Ishikawa (cell line): Measurements from ENCODE around the gene ERVMER34-1.

Experiments
- CEBPB ChIP-seq: IDR thresholded peaks from 2 replicates; pipeline ENCODE4 v1.6.1; 2012
- CREB1 ChIP-seq: IDR thresholded peaks from 2 replicates; pipeline ENCODE4 v1.6.1; 2012; ENCODE audit warnings: low read depth
- EGR1 ChIP-seq: IDR thresholded peaks from 2 replicates; pipeline ENCODE4 v1.6.1; 2012
- EP300 ChIP-seq: IDR thresholded peaks from 2 replicates; pipeline ENCODE4 v1.6.1; 2012; ENCODE audit warnings: borderline replicate concordance
- MAX ChIP-seq: IDR thresholded peaks from 2 replicates; pipeline ENCODE4 v1.6.1; 2012
- NFIC ChIP-seq: IDR thresholded peaks from 2 replicates; pipeline ENCODE4 v1.6.1; 2012
- RAD21 ChIP-seq: IDR thresholded peaks from 2 replicates; pipeline ENCODE4 v1.6.1; 2012; ENCODE audit warnings: low read depth
- REST ChIP-seq: IDR thresholded peaks from 2 replicates; pipeline ENCODE4 v1.6.1; 2012; ENCODE audit warnings: low read depth, mild to moderate bottlenecking
- TAF1 ChIP-seq: IDR thresholded peaks from 2 replicates; pipeline ENCODE4 v1.6.1; 2012; ENCODE audit warnings: low read depth, mild to moderate bottlenecking
- TCF12 ChIP-seq: IDR thresholded peaks from 2 replicates; pipeline ENCODE4 v1.6.1; 2012; ENCODE audit warnings: low read depth
- ZBTB7A ChIP-seq: IDR thresholded peaks from 2 replicates; pipeline ENCODE4 v1.6.1; 2012; ENCODE audit warnings: low read depth

GRCh38 chr4:52715255-52715897, 35.8 kb downstream of the ERVMER34-1 start:
- TF ChIP-seq EP300, result no peak
- no peak for TF ChIP-seq TCF12
- TF ChIP-seq RAD21, result no peak
- TF ChIP-seq CEBPB, result no peak
- TF ChIP-seq ZBTB7A, result no peak
- no peak for TF ChIP-seq TAF1
- no peak for TF ChIP-seq NFIC
- no peak for TF ChIP-seq REST
- TF ChIP-seq MAX, result no peak
- TF ChIP-seq EGR1, result no peak
- no peak for TF ChIP-seq CREB1
